ENCODE measurements around the gene GRID2. TPM values are rescaled to one million over a fixed set of nuclear protein-coding genes. Genes with fewer than 3 reads are reported as not detected.

GRID2 gene
- polyA plus RNA-seq, 1 experiment: not detected

DNA sequence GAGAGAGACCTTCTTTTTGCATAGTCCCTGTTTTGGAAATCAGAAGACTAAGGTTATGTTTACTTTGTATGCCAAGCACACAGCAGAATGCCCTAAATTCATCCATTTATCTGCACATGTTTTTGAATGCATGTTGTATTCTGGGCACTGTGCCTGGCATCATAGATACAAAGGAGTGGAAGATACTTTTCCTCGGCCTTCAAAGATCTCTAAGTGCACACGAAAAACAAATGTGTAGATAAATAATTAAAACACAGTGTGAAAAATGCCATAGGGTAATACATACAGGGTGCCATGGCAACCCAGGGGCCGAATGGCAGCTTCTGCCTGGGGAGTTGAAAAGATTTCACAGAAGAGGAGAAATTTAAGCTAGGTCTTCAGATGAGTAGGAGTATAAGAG is 1134.2 kb downstream of the GRID2 start:
- no peak overlapping the region for H3K4me3 ChIP-seq (ENCODE audit: low read depth, low read length)
- POLR2A ChIA-PET: no interaction called here
- H3K36me3 ChIP-seq (ENCODE audit: control insufficient read depth, insufficient read depth, low read length): no peaks in the 10 kb centered on the region
- no peaks in the 10 kb centered on the region for H3K27me3 ChIP-seq (ENCODE audit: control insufficient read depth, insufficient read depth, low read length)
- DNase-seq (ENCODE audit: low read depth): no peak
- CTCF ChIA-PET: no interaction called here
- TF ChIP-seq, protein P1, sequence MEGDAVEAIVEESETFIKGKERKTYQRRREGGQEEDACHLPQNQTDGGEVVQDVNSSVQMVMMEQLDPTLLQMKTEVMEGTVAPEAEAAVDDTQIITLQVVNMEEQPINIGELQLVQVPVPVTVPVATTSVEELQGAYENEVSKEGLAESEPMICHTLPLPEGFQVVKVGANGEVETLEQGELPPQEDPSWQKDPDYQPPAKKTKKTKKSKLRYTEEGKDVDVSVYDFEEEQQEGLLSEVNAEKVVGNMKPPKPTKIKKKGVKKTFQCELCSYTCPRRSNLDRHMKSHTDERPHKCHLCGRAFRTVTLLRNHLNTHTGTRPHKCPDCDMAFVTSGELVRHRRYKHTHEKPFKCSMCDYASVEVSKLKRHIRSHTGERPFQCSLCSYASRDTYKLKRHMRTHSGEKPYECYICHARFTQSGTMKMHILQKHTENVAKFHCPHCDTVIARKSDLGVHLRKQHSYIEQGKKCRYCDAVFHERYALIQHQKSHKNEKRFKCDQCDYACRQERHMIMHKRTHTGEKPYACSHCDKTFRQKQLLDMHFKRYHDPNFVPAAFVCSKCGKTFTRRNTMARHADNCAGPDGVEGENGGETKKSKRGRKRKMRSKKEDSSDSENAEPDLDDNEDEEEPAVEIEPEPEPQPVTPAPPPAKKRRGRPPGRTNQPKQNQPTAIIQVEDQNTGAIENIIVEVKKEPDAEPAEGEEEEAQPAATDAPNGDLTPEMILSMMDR (IDR thresholded peaks at IDR 0.05; ENCODE audit: insufficient read depth, low read depth, low read length): no peak

DNA sequence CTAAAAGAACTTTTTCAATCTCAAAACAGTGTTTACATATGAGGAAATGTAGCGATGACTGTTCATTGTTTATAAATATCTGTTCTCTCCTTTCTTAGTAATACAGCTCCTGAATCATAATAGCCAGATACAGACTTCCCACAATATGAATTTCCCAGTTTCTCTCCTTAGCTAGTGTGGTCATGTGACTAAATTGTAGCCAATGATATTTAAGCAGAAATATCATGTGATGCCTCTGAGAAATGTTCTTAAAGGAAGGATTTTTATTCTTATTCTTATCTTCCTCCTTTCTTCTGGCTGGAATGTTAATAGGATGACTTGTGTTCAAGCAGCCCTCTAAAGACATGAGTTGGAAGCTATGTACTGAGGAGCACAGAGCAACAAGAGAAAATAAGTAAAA is 1141.1 kb downstream of the GRID2 start:
- DNase-seq (ENCODE audit: low read depth): no peak
- ChIA-PET CTCF (no interaction called here), POLR2A (no interaction called here)
- no peaks in the 10 kb centered on the region for H3K27me3 ChIP-seq (ENCODE audit: control insufficient read depth, insufficient read depth, low read length)
- TF ChIP-seq, protein P1 (IDR thresholded peaks at IDR 0.05; ENCODE audit: insufficient read depth, low read depth, low read length): no peak
- H3K36me3 ChIP-seq (ENCODE audit: control insufficient read depth, insufficient read depth, low read length): no peaks in the 10 kb centered on the region
- H3K4me3 ChIP-seq (ENCODE audit: low read depth, low read length): no peak overlapping the region

DNA sequence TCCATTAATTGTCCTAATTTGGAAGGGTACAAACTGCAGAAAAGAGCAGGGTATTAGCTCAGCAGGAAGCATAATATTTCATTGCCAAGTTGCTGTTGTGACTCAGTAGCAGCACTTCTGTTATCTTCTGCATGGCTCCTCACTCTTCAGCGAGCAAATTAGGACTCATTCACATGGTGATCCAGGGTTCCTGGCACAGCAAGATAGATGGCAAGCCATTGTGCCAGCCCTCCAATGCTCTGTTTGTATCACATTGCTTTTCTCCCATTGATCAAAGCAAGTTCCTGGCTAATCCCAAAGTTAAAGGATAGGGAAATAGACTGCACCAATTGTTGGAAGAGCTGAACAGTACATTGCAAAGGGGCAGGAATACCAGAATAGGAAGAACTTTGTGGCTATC is 1142.3 kb downstream of the GRID2 start:
- Histone ChIP-seq H3K27me3 (ENCODE audit: control insufficient read depth, insufficient read depth, low read length) (no peaks in the 10 kb centered on the region), H3K4me3 (ENCODE audit: low read depth, low read length) (no peak overlapping the region), H3K36me3 (ENCODE audit: control insufficient read depth, insufficient read depth, low read length) (no peaks in the 10 kb centered on the region)
- DNase-seq (ENCODE audit: low read depth): no peak
- ChIA-PET POLR2A (no interaction called here), CTCF (no interaction called here)
- TF ChIP-seq, protein P1 (IDR thresholded peaks at IDR 0.05; ENCODE audit: insufficient read depth, low read depth, low read length): no peak

DNA sequence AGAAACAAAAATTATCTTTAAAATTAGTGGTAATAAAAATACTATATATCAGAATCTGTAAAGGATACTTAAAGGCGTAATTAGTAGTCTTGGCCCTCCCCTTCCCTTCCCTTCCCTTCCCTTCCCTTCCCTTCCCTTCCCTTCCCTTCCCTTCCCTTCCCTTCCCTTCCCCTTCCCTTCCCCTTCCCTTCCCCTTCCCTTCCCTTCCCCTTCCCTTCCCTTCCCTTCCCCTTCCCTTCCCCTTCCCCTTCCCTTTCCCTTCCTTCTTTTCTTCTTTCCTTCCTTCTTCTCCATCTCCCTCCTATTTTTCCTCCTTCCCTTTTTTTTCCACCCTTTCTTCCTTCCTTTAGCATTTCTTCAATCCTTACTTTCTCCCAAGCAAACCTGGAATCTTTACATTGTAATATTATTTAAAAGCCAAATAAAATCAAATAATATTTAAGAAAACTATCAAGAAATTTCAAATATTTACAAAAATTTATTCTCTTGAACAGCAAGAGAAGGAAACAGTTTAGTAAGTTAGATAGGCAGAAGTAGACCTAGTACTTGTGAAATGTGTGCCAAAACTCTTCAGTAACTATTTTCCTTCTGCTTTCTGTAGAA is 1145.0 kb downstream of the GRID2 start:
- Histone ChIP-seq H3K4me3 (ENCODE audit: low read depth, low read length) (no peak overlapping the region), H3K27me3 (ENCODE audit: control insufficient read depth, insufficient read depth, low read length) (no peaks in the 10 kb centered on the region), H3K36me3 (ENCODE audit: control insufficient read depth, insufficient read depth, low read length) (no peaks in the 10 kb centered on the region)
- TF ChIP-seq, protein P1 (IDR thresholded peaks at IDR 0.05; ENCODE audit: insufficient read depth, low read depth, low read length): no peak
- POLR2A ChIA-PET: no interaction called here
- no peak for DNase-seq (ENCODE audit: low read depth)
- CTCF ChIA-PET: no interaction called here

DNA sequence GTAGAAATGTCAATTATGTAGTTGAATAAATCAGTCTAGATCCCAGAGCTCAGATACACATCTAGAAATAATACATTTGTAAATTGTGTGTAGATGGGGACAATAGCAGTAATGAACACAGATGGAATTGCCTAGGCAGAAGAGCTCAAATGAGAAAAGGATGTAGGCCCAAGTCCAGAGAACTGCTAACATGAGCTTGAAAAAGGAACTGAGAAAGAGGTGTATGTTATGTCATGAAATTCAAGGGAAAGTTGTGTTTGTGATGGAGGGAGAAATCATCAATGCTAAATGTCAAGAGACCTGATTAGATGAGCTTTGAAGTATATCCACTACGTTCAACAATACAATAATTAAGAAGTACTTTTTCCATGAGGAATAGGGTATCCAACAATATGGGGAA is 1148.2 kb downstream of the GRID2 start:
- no peak for DNase-seq (ENCODE audit: low read depth)
- no peaks in the 10 kb centered on the region for H3K36me3 ChIP-seq (ENCODE audit: control insufficient read depth, insufficient read depth, low read length)
- TF ChIP-seq, protein P1 (IDR thresholded peaks at IDR 0.05; ENCODE audit: insufficient read depth, low read depth, low read length): no peak
- no peak overlapping the region for H3K4me3 ChIP-seq (ENCODE audit: low read depth, low read length)
- CTCF ChIA-PET: interaction anchor here (1.9 kb wide), 1 partner anchor 14 kb away, joined by 4 read pairs; no protein-coding TSS in a partner anchor
- POLR2A ChIA-PET: no interaction called here
- H3K27me3 ChIP-seq (ENCODE audit: control insufficient read depth, insufficient read depth, low read length): no peaks in the 10 kb centered on the region

Data from BJ (cell line).